ENCODE results near the gene GPC5.

GPC5 gene

DNA sequence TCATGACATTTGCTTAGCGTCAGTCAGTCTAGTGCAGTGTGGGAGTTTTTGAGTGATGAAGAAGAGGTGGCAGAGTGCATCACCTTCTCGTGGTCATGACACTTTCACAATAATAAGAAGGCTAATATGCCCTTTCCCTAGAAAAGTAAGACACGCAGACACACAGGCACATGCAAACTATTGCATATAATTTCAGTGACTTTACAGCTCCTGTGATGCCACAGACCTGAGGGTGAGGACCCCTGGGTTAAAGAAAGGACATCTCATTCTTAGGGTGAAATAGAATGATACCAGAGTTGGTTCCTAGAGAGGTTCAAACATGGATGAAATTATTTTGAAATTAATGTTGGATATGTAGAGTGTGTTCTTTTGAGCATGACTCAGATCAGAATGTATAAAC, 300.3 kb downstream of the GPC5 start:
- DNase-seq (ENCODE audit: low read depth): no peak
- Histone ChIP-seq H3K9me3 (ENCODE audit: control insufficient read depth, low read length) (no peaks in the 10 kb centered on the region), H3K36me3 (ENCODE audit: control insufficient read depth, insufficient read depth, low read length, severe bottlenecking) (no peaks in the 10 kb centered on the region), H3K4me3 (ENCODE audit: low read length) (no peak overlapping the region), H3K9ac (ENCODE audit: low read length) (no peak overlapping the region), H3K27me3 (replicated peaks; ENCODE audit: control insufficient read depth, insufficient read depth, low read length) (no peaks in the 10 kb centered on the region), H3K4me1 (ENCODE audit: control insufficient read depth, insufficient read depth, low read length) (no peaks in the 10 kb centered on the region)

DNA sequence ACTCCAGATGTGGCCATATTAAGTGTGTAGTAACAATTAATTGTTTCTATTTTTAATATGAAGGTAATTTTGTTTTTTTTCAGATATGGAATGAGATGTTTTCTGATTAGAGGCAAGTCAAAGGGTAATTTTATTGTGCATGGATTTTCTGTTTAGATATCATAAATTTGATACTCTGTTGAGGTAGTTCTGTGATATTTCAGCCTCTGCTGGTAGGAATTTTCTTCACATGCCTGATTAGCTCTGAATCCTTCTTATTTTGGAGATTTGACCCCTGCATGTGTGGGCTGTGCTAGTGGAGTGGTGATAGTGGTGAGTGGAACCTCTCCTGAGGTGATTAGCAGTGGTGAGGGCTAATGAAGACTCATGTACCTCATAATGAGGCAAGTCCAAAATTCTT, 301.4 kb downstream of the GPC5 start:
- Histone ChIP-seq H3K4me1 (ENCODE audit: control insufficient read depth, insufficient read depth, low read length) (no peaks in the 10 kb centered on the region), H3K4me3 (ENCODE audit: low read length) (no peak overlapping the region), H3K27me3 (replicated peaks; ENCODE audit: control insufficient read depth, insufficient read depth, low read length) (no peaks in the 10 kb centered on the region), H3K9me3 (ENCODE audit: control insufficient read depth, low read length) (no peaks in the 10 kb centered on the region), H3K9ac (ENCODE audit: low read length) (no peak overlapping the region), H3K36me3 (ENCODE audit: control insufficient read depth, insufficient read depth, low read length, severe bottlenecking) (no peaks in the 10 kb centered on the region)
- DNase-seq (ENCODE audit: low read depth): no peak

DNA sequence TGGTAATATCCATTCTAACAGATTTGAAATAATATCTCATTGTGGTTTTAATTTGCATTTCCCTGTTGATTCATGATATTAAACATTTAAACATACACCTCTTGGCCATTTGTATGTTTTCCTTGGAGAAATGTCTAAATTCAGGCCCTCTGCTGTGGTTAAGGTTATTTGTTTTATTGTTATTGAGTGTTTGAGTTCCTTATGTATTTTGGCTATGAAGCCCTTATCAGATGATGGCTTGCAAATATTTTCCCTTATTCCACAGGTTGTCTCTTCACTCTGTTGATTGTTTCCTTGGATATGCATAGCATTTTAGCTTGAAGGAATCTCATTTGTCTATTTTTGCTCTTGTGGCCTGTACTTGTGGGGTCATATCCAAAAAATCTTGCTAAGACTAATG, 303.6 kb downstream of the GPC5 start:
- no peaks in the 10 kb centered on the region for H3K27me3 ChIP-seq (replicated peaks; ENCODE audit: control insufficient read depth, insufficient read depth, low read length)
- no peak overlapping the region for H3K9ac ChIP-seq (ENCODE audit: low read length)
- H3K4me1 ChIP-seq (ENCODE audit: control insufficient read depth, insufficient read depth, low read length): no peaks in the 10 kb centered on the region
- no peaks in the 10 kb centered on the region for H3K9me3 ChIP-seq (ENCODE audit: control insufficient read depth, low read length)
- no peak overlapping the region for H3K4me3 ChIP-seq (ENCODE audit: low read length)
- H3K36me3 ChIP-seq (ENCODE audit: control insufficient read depth, insufficient read depth, low read length, severe bottlenecking): no peaks in the 10 kb centered on the region
- DNase-seq (ENCODE audit: low read depth): no peak

DNA sequence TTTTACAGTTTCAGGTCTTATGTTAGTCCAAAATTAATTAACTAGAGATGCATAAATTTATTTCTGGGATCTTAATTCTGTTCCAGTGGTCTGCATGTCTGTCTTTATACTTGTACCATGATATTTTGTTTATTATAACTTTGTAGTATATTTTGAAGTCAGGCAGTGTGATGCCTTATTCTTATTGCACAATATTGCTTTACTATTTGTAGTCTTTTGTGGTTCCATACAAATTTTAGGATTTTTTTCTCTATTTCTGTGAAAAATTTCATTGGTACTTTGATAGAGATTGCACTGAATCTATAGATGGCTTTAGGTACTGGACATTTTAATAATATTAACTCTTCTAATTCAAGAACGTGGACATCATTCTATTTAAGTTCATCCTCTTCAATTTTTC, 304.0 kb downstream of the GPC5 start:
- Histone ChIP-seq H3K9me3 (ENCODE audit: control insufficient read depth, low read length) (no peaks in the 10 kb centered on the region), H3K4me3 (ENCODE audit: low read length) (no peak overlapping the region), H3K27me3 (replicated peaks; ENCODE audit: control insufficient read depth, insufficient read depth, low read length) (no peaks in the 10 kb centered on the region), H3K36me3 (ENCODE audit: control insufficient read depth, insufficient read depth, low read length, severe bottlenecking) (no peaks in the 10 kb centered on the region), H3K9ac (ENCODE audit: low read length) (no peak overlapping the region), H3K4me1 (ENCODE audit: control insufficient read depth, insufficient read depth, low read length) (no peaks in the 10 kb centered on the region)
- DNase-seq (ENCODE audit: low read depth): no peak

- DNase-seq (ENCODE audit: low read depth): no peak
- H3K4me1 ChIP-seq (ENCODE audit: control insufficient read depth, insufficient read depth, low read length): no peaks in the 10 kb centered on the region
- H3K9ac ChIP-seq (ENCODE audit: low read length): no peak overlapping the region
- H3K27me3 ChIP-seq (replicated peaks; ENCODE audit: control insufficient read depth, insufficient read depth, low read length): no peaks in the 10 kb centered on the region
- no peaks in the 10 kb centered on the region for H3K36me3 ChIP-seq (ENCODE audit: control insufficient read depth, insufficient read depth, low read length, severe bottlenecking)
- no peaks in the 10 kb centered on the region for H3K9me3 ChIP-seq (ENCODE audit: control insufficient read depth, low read length)
- no peak overlapping the region for H3K4me3 ChIP-seq (ENCODE audit: low read length)
Measured at GRCh38 chr13:91704398-91704797, 306.0 kb downstream of the GPC5 start.

DNA sequence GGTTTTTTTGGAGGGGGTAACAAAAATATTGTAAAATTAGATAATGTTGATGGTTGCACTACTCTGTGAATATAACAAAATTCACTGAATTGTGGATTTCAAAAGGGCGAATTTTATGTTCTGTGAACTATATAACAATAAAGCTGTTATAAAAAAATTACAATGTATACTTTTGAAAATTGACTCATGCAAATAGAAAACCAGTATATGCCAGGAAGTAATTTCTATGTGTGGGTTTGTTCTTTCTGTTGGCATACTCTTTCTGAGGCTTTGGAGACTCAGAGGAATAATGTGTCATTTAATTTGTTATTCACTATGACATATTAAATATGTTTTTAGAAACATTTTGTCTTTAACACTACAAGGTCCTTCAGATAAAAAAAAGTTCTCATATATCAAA, 310.1 kb downstream of the GPC5 start:
- Histone ChIP-seq H3K4me3 (ENCODE audit: low read length) (no peak overlapping the region), H3K9me3 (ENCODE audit: control insufficient read depth, low read length) (no peaks in the 10 kb centered on the region), H3K4me1 (ENCODE audit: control insufficient read depth, insufficient read depth, low read length) (no peaks in the 10 kb centered on the region), H3K9ac (ENCODE audit: low read length) (no peak overlapping the region), H3K27me3 (replicated peaks; ENCODE audit: control insufficient read depth, insufficient read depth, low read length) (no peaks in the 10 kb centered on the region), H3K36me3 (ENCODE audit: control insufficient read depth, insufficient read depth, low read length, severe bottlenecking) (no peaks in the 10 kb centered on the region)
- DNase-seq (ENCODE audit: low read depth): no peak

DNA sequence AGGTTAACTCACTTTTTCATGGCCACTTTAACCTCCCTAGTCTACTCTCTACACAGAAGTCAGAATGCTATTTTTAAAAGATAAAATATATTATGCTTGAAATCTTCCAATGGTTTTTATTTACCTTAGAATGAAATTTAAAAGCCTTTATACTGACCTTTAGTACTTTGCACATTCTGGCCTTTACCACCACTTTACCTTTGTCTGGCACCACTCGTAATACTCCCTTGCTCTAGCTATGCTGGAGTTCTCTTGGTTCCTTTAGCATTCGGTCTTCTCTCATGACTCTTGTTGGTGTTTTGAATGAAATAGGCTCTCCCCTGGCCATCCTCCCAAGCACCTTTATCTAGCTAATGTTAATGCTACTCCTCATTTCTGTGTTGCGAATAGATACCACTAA, 310.8 kb downstream of the GPC5 start:
- Histone ChIP-seq H3K9ac (ENCODE audit: low read length) (no peak overlapping the region), H3K9me3 (ENCODE audit: control insufficient read depth, low read length) (no peaks in the 10 kb centered on the region)
- no peak for DNase-seq (ENCODE audit: low read depth)

GRCh38 chr13:91710733-91711132, 312.3 kb downstream of the GPC5 start:
- no peaks in the 10 kb centered on the region for H3K36me3 ChIP-seq (ENCODE audit: control insufficient read depth, insufficient read depth, low read length, severe bottlenecking)
- H3K4me3 ChIP-seq (ENCODE audit: low read length): no peak overlapping the region
- no peak for DNase-seq (ENCODE audit: low read depth)
- H3K9me3 ChIP-seq (ENCODE audit: control insufficient read depth, low read length): no peaks in the 10 kb centered on the region
- no peaks in the 10 kb centered on the region for H3K4me1 ChIP-seq (ENCODE audit: control insufficient read depth, insufficient read depth, low read length)
- H3K27me3 ChIP-seq (replicated peaks; ENCODE audit: control insufficient read depth, insufficient read depth, low read length): no peaks in the 10 kb centered on the region
- H3K9ac ChIP-seq (ENCODE audit: low read length): no peak overlapping the region

More for the DNA sequence above, 310.8 kb downstream of the GPC5 start:
- Histone ChIP-seq H3K4me3 (ENCODE audit: low read length) (no peak overlapping the region), H3K4me1 (ENCODE audit: control insufficient read depth, insufficient read depth, low read length) (no peaks in the 10 kb centered on the region), H3K27me3 (replicated peaks; ENCODE audit: control insufficient read depth, insufficient read depth, low read length) (no peaks in the 10 kb centered on the region), H3K36me3 (ENCODE audit: control insufficient read depth, insufficient read depth, low read length, severe bottlenecking) (no peaks in the 10 kb centered on the region)

- Histone ChIP-seq H3K4me3 (ENCODE audit: low read length) (no peak overlapping the region), H3K27me3 (replicated peaks; ENCODE audit: control insufficient read depth, insufficient read depth, low read length) (no peaks in the 10 kb centered on the region), H3K36me3 (ENCODE audit: control insufficient read depth, insufficient read depth, low read length, severe bottlenecking) (no peaks in the 10 kb centered on the region), H3K9ac (ENCODE audit: low read length) (no peak overlapping the region), H3K4me1 (ENCODE audit: control insufficient read depth, insufficient read depth, low read length) (no peaks in the 10 kb centered on the region), H3K9me3 (ENCODE audit: control insufficient read depth, low read length) (no peaks in the 10 kb centered on the region)
- no peak for DNase-seq (ENCODE audit: low read depth)
Measured at GRCh38 chr13:91714855-91715254, 316.4 kb downstream of the GPC5 start.

GRCh38 chr13:91716436-91717065, 318.1 kb downstream of the GPC5 start:
- DNase-seq (ENCODE audit: low read depth): no peak
- Histone ChIP-seq H3K9me3 (ENCODE audit: control insufficient read depth, low read length) (no peaks in the 10 kb centered on the region), H3K9ac (ENCODE audit: low read length) (no peak overlapping the region), H3K27me3 (replicated peaks; ENCODE audit: control insufficient read depth, insufficient read depth, low read length) (no peaks in the 10 kb centered on the region), H3K4me1 (ENCODE audit: control insufficient read depth, insufficient read depth, low read length) (no peaks in the 10 kb centered on the region), H3K36me3 (ENCODE audit: control insufficient read depth, insufficient read depth, low read length, severe bottlenecking) (no peaks in the 10 kb centered on the region), H3K4me3 (ENCODE audit: low read length) (no peak overlapping the region)

GRCh38 chr13:91719033-91719432, 320.6 kb downstream of the GPC5 start:
- Histone ChIP-seq H3K4me1 (ENCODE audit: control insufficient read depth, insufficient read depth, low read length) (no peaks in the 10 kb centered on the region), H3K27me3 (replicated peaks; ENCODE audit: control insufficient read depth, insufficient read depth, low read length) (no peaks in the 10 kb centered on the region), H3K4me3 (ENCODE audit: low read length) (no peak overlapping the region), H3K9me3 (ENCODE audit: control insufficient read depth, low read length) (no peaks in the 10 kb centered on the region), H3K36me3 (ENCODE audit: control insufficient read depth, insufficient read depth, low read length, severe bottlenecking) (no peaks in the 10 kb centered on the region), H3K9ac (ENCODE audit: low read length) (no peak overlapping the region)
- DNase-seq (ENCODE audit: low read depth): no peak

DNA sequence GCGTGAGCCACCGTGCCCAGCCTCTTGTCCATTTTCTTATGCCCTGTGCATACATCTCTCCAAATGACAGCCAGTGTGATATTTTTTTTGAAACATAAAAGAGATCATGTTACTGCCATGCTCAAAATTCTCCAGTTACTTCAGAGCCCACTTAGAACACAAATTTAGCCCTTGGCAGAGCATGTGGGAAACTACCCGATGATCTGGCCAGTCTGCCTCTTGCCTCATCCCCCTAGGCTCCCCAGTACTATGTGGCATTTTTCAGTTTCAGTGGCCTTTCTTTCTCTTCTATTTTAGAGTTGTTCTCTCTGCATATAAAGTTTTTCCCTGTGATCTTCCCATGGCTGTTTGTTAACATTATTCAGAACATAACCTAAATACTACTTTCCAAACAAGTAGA, 323.0 kb downstream of the GPC5 start:
- Histone ChIP-seq H3K4me1 (ENCODE audit: control insufficient read depth, insufficient read depth, low read length) (no peaks in the 10 kb centered on the region), H3K27me3 (replicated peaks; ENCODE audit: control insufficient read depth, insufficient read depth, low read length) (no peaks in the 10 kb centered on the region), H3K9me3 (ENCODE audit: control insufficient read depth, low read length) (no peaks in the 10 kb centered on the region), H3K36me3 (ENCODE audit: control insufficient read depth, insufficient read depth, low read length, severe bottlenecking) (no peaks in the 10 kb centered on the region), H3K4me3 (ENCODE audit: low read length) (no peak overlapping the region), H3K9ac (ENCODE audit: low read length) (no peak overlapping the region)
- DNase-seq (ENCODE audit: low read depth): no peak

Measured in adipocyte (in vitro differentiated cells).